Stimulated activated CD4-positive, alpha-beta T cell treated with anti-CD3 and anti-CD28 coated beads, Interleukin-2, amount 100 ng/mL, for 48 hours (primary cell): ENCODE data around the gene SLBP.
"Not testable (repeated sequence)": the region's sequence is repeated elsewhere in the genome, so short reads cannot be mapped to it uniquely, and the experiment has no call there.

ENCODE experiments used
- DNase-seq, 2 donors: peaks; one replicate each; pipeline ENCODE4 v3.0.0-alpha.2; 2020

SLBP gene

GRCh38 chr4:1705732-1706131, 6.4 kb downstream of the SLBP start:
- no peak for DNase-seq

GRCh38 chr4:1703867-1704266, 8.3 kb downstream of the SLBP start:
- DNase-seq, result no peak

- DNase-seq, result not testable (repeated sequence)
Observed at GRCh38 chr4:1701671-1702070, 10.4 kb downstream of the SLBP start.

- no peak for DNase-seq
Observed at GRCh38 chr4:1695913-1696312, 16.2 kb downstream of the SLBP start.

GRCh38 chr4:1693131-1693896, 18.8 kb downstream of the SLBP start:
- DNase-seq, result peak; percentile 72

- DNase-seq, result no peak
Observed at GRCh38 chr4:1691737-1692373, 20.3 kb downstream of the SLBP start.

GRCh38 chr4:1690698-1691097, 21.4 kb downstream of the SLBP start:
- no peak for DNase-seq

- DNase-seq, result no peak
Observed at GRCh38 chr4:1686440-1687036, 25.6 kb downstream of the SLBP start.

GRCh38 chr4:1685235-1686150, 26.6 kb downstream of the SLBP start:
- DNase-seq, result no peak

GRCh38 chr4:1684506-1685234, 27.4 kb downstream of the SLBP start:
- peak in 1 of 2 donors; percentile 97 for DNase-seq

- DNase-seq, result peak in 1 of 2 donors; percentile 99
Observed at GRCh38 chr4:1683736-1684505, 28.2 kb downstream of the SLBP start, which contains the start of gene FAM53A. Gene FAM53A, minus strand, starts transcription at chr4:1684313. Its CDS starts 15,572 bp downstream, at chr4:1668741.

- peak in 1 of 2 donors; percentile 13 for DNase-seq
Observed at GRCh38 chr4:1683261-1683735, 28.8 kb downstream of the SLBP start.

GRCh38 chr4:1682860-1683259, 29.3 kb downstream of the SLBP start:
- no peak for DNase-seq

- no peak for DNase-seq
Observed at GRCh38 chr4:1678244-1678643, 33.9 kb downstream of the SLBP start.

GRCh38 chr4:1676605-1677525, 35.3 kb downstream of the SLBP start:
- DNase-seq, result no peak

GRCh38 chr4:1675802-1676137, 36.3 kb downstream of the SLBP start:
- no peak for DNase-seq

GRCh38 chr4:1675136-1675801, 36.9 kb downstream of the SLBP start:
- DNase-seq, result no peak

- DNase-seq, result no peak
Observed at GRCh38 chr4:1674682-1675081, 37.4 kb downstream of the SLBP start.

- DNase-seq, result no peak
Observed at GRCh38 chr4:1673671-1674070, 38.4 kb downstream of the SLBP start.

GRCh38 chr4:1671011-1671410, 41.1 kb downstream of the SLBP start:
- DNase-seq, result not testable (repeated sequence)
